T-helper 17 cell (primary cell): ENCODE results near the gene USP35. TPM values are rescaled to one million over a fixed set of nuclear protein-coding genes. Genes with fewer than 3 reads are reported as not detected.
A peak's percentile ranks its signal among the peaks of the same experiment; 100 is the strongest.

Source experiments
- ATAC-seq: fragments of 150-1000 bp; cut with Tn5 transposase; 2 replicates; pipeline ENCODE4 v1.10.0; 2021; ENCODE audit warnings: mild to moderate bottlenecking, moderate library complexity
- DNase-seq, 3 donors: peaks; one replicate each; pipeline versions ENCODE4 v3.0.0 to v3.0.0-alpha.2; 2020 to 2021
- H3K9me3 ChIP-seq: one replicate; pipeline ENCODE4 v1.7.0; 2013; ENCODE audit warnings: low read length, mild to moderate bottlenecking; ENCODE audit not compliant: control insufficient read depth, poor library complexity, severe bottlenecking
- H3K27ac Mint-ChIP-seq: one replicate; pipeline ENCODE4 v1.8.0; 2022; ENCODE audit warnings: mild to moderate bottlenecking, moderate library complexity, mixed read lengths
- H3K27me3 Mint-ChIP-seq: one replicate; pipeline ENCODE4 v1.8.0; 2022; ENCODE audit warnings: mixed read lengths
- H3K36me3 Mint-ChIP-seq: one replicate; pipeline ENCODE4 v1.8.0; 2022; ENCODE audit warnings: low read depth, mixed read lengths
- H3K4me1 Mint-ChIP-seq: one replicate; pipeline ENCODE4 v1.8.0; 2022; ENCODE audit warnings: mild to moderate bottlenecking, mixed read lengths
- H3K4me3 Mint-ChIP-seq: one replicate; pipeline ENCODE4 v1.8.0; 2022; ENCODE audit warnings: mild to moderate bottlenecking, moderate library complexity, mixed read lengths
- total RNA-seq, 4 donors: library from RNA in 2 of 4; stranded (reverse) in 2 of 4; gene quantifications; one replicate each; pipeline ENCODE4 v1.2.3 and lab custom pipeline; 2022 to 2026

The USP35 gene, protein sequence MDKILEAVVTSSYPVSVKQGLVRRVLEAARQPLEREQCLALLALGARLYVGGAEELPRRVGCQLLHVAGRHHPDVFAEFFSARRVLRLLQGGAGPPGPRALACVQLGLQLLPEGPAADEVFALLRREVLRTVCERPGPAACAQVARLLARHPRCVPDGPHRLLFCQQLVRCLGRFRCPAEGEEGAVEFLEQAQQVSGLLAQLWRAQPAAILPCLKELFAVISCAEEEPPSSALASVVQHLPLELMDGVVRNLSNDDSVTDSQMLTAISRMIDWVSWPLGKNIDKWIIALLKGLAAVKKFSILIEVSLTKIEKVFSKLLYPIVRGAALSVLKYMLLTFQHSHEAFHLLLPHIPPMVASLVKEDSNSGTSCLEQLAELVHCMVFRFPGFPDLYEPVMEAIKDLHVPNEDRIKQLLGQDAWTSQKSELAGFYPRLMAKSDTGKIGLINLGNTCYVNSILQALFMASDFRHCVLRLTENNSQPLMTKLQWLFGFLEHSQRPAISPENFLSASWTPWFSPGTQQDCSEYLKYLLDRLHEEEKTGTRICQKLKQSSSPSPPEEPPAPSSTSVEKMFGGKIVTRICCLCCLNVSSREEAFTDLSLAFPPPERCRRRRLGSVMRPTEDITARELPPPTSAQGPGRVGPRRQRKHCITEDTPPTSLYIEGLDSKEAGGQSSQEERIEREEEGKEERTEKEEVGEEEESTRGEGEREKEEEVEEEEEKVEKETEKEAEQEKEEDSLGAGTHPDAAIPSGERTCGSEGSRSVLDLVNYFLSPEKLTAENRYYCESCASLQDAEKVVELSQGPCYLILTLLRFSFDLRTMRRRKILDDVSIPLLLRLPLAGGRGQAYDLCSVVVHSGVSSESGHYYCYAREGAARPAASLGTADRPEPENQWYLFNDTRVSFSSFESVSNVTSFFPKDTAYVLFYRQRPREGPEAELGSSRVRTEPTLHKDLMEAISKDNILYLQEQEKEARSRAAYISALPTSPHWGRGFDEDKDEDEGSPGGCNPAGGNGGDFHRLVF
- 10 to 100 TPM; 10.5 to 13.4 TPM for total RNA-seq
- 22.6 to 52.3 reads per million in 2 donors for total RNA-seq (lab: John Stamatoyannopoulos, UW)

DNA sequence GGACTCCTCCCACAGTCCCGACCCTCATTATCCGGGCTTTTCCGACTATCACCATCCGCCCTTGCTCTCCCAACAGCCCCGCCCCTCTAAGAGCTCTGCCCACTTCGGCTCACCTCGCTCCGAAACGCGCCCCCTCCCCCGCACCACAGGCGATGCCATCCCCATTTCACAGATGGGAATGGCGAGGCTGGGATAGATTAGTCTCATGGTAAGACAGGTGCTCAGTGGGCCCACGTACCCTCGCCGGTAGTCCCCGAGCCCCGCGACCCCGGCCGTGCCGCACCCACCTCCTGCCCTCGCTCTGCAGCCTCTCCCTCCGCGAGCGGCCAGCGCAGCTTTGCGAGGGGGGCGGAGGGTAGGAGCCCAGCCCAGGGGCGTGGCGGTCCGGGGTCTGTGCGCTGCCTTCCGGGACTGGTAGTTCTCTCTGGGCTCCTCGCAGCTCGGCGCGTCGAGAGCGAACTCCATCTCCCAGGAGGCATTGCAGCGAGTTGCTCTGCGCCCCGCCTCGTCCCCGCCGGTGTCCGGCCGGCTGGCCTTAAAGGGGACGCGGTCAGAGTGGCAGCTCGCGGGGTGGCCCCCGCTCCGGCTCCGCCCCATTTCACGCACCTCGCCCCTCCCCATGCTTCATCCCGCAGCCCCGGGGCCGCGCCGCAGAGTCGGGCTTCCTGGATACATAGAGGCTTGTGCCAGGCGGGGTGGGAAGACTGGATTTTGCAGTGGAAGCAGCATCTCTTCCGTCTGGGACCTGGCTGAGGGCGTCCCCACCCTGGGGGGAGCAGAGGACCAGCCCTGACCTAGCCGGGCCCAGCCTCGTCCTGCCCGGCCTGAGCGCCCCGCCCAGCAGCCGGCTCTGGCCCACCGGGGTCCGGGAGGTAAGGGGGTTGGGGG is at the start of gene USP35, which contains the start of gene KCTD21:
TSS of gene USP35 (plus strand) at position 634 of the 888 bp plus-strand sequence. CDS start 7,327 bp downstream, outside the sequence.
TSS of gene KCTD21 (minus strand) at position 341 of the 888 bp plus-strand sequence. CDS start 14,072 bp downstream, outside the sequence.
- Mint-ChIP-seq H3K4me3 (peak within 1 kb of the TSS; percentile 99), H3K36me3 (peaks cover 3% of the 10 kb centered on the region), H3K27me3 (no peaks in the 10 kb centered on the region), H3K4me1 (peaks cover 46% of the 10 kb centered on the region), H3K27ac (peak within 1 kb of the TSS; percentile 99)
- DNase-seq (peak; percentile 82 to 83 (median 83)), ATAC-seq (peak; percentile 93)
- H3K9me3 ChIP-seq: no peaks in the 10 kb centered on the region

DNA sequence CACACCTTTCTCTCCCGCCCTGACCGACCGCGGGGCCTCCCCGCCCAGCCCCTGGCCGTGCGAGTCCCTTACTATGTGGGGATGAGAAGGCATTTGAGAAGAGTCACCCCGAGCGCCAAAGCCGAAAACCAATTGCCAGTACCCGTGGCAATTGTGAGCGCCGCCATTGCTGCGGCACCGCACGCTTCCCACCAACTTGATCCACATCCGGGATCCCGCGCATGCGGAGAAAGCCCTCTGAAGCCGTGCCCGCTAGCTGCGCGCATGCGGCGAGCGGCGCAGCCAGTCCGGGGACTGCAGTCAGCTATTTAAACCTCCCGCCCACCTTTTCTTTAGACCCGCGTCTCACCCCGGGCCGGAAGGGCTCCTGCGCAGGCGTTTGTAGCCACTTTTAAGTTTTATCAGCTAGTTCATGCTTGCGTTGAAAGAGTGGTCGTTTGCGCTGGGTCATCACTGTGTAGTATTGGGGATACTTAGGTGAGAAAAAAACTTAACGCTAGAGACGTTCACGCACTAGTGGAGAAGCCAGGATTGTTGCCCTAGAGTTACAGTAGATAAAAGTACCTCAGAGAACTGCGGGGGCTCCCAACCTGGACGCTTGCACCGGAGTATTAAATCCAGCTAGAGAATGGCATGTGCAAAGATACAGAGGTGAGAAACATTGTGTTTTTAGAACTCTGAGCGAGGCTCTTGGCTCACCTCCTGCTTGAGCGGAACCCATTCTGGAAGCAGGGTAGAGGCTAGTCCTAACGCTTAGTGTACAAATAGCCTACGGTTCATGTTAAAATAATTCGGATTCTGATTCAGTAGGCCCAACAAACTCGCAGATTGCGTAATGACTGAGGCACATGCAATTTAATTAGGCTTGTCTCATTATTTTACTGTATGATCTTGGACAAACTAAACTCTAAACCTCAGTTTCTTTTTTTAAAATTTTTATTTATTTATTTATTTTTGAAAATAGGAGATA is 49.0 kb upstream of the USP35 start, which contains the start of gene ALG8:
TSS of gene ALG8 (minus strand) at position 205 of the 970 bp plus-strand sequence. CDS start at position 167, 38 bp downstream.
- Mint-ChIP-seq H3K4me1 (peaks cover 29% of the 10 kb centered on the region), H3K27ac (peak within 1 kb of the TSS; percentile 86), H3K27me3 (no peaks in the 10 kb centered on the region), H3K4me3 (peak within 1 kb of the TSS; percentile 92), H3K36me3 (peaks cover 14% of the 10 kb centered on the region)
- ATAC-seq (peak; percentile 92), DNase-seq (peak; percentile 90 to 98 (median 94))
- no peaks in the 10 kb centered on the region for H3K9me3 ChIP-seq

DNA sequence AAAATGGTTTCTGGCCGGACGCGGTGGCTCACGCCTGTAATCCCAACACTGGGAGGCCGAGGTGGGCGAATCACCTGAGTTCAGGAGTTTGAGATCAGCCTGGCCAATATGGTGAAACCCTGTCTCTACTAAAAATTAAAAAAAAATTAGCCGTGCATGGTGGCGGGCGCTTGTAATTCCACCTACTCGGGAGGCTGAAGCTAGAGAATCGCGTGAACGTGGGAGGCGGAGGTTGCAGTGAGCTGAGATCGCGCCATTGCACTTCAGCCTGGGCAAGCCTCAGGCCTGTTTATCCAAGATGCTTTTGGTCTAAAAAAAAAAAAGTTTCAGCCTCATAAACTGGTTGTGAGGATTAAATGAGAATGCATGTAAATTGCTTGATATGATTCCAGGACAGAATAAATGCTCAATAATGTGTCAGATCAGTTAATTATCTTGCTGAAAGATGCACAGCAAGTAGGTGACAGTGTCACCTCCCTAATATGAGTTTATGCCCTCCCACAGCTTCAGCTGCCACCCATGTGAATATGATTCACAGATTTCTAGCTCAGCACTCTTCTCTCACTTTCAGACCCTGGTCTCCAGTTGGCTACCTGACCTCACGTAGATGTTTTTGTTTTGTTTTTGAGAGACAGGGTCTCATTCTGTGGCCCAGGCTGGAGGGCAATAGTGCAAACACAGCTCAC is 48.2 kb upstream of the USP35 start:
- ATAC-seq (no peak), DNase-seq (no peak)
- no peaks in the 10 kb centered on the region for H3K9me3 ChIP-seq
- H3K4me3 Mint-ChIP-seq: peak overlapping the region; percentile 92
- peaks cover 29% of the 10 kb centered on the region for H3K4me1 Mint-ChIP-seq
- no peaks in the 10 kb centered on the region for H3K27me3 Mint-ChIP-seq
- H3K36me3 Mint-ChIP-seq: peaks cover 14% of the 10 kb centered on the region
- H3K27ac Mint-ChIP-seq: peak overlapping the region; percentile 86

DNA sequence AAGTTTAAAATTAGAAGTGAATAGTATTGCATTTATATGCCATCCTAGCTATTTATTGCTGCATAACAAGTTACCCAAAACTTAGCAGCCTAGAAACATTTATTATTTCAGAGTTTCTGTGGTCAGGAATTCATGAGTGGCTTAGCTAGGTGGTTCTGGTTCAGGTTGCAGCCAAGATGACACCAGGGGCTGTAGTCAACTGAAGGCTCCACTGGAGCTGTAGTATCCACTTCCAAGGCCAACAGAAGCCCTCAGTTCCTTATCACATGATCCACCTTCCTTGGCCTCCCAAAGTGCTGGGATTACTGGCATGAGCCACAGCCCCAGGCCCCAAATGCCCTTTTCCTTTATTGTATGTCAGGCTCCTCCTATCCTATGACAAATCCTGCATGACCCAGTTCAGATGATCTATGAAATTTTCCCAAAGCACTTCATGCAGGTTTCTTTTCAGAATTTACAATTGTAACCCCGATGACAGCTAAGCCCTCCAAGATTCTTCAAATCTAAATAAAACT is 43.2 kb upstream of the USP35 start:
- Mint-ChIP-seq H3K4me3 (no peak overlapping the region), H3K27ac (no peak overlapping the region), H3K4me1 (peaks cover 10% of the 10 kb centered on the region), H3K36me3 (peaks cover 6% of the 10 kb centered on the region), H3K27me3 (no peaks in the 10 kb centered on the region)
- no peak for ATAC-seq
- H3K9me3 ChIP-seq: no peaks in the 10 kb centered on the region
- DNase-seq: no peak

DNA sequence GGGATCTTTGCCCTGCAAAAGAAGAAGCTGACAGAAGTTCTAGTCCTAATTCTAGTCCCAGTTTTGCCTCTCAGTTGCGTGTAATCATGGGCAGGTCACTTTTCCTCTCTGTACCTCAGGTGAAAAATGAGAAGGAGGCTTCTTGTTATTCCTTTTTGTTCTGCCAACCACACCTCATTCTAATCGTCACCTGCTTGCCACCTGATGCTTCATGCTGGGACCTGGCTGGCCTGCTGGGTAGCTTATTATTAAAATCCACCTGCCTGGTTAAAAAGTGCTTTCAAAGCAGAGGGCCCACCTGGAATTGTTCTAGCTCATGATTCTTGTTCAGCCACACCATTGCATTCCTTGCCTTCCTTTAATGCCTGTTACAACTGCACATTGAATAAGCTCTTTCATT is 40.9 kb upstream of the USP35 start:
- ATAC-seq (no peak), DNase-seq (no peak)
- peaks cover 3% of the 10 kb centered on the region for H3K4me1 Mint-ChIP-seq
- H3K27me3 Mint-ChIP-seq: no peaks in the 10 kb centered on the region
- H3K36me3 Mint-ChIP-seq: peaks cover 3% of the 10 kb centered on the region
- H3K4me3 Mint-ChIP-seq: no peak overlapping the region
- no peak overlapping the region for H3K27ac Mint-ChIP-seq
- no peaks in the 10 kb centered on the region for H3K9me3 ChIP-seq

DNA sequence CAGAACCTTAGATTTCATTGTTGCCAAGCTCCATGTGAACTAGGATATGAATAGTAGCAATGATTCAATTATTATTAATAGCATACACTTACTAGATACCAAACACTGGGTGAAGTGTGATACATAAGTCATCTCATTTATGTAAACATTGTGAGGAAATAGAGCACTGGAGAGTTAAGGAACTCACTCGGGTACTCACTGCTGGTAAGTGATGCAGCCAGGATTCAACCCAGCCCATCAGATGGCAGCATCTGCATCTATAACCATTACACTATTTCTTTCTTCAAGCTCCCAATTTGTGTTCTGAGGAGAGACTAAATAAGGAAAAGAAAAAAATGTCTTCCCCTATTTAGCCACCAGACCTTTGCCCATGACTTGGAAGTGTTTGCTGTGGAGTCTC is 39.1 kb upstream of the USP35 start:
- no peak for DNase-seq
- H3K27me3 Mint-ChIP-seq: no peaks in the 10 kb centered on the region

DNA sequence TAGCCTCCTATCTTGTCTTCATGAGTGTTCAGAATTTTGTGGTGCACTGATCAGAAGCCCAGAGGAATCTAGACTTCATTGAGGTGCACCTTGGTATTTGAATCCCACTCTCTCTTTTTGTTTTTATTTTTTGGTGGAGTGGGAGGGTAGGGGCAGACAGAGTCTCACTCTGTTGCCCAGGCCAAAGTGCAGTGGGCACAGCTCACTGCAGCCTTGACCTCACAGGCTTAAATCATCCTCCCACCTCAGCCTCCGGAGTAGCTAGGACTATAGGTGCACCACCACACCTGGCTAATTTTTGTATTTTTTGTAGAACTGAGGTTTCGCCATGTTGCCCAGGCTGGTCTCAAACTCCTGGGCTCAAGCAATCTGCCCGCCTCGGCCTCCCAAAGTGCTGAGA is 38.4 kb upstream of the USP35 start:
- H3K9me3 ChIP-seq: no peaks in the 10 kb centered on the region
- Mint-ChIP-seq H3K4me1 (no peaks in the 10 kb centered on the region), H3K27me3 (no peaks in the 10 kb centered on the region), H3K27ac (no peak overlapping the region), H3K36me3 (no peaks in the 10 kb centered on the region), H3K4me3 (no peak overlapping the region)
- no peak for DNase-seq
- no peak for ATAC-seq

More for the DNA sequence above, 39.1 kb upstream of the USP35 start:
- Mint-ChIP-seq H3K4me1 (no peaks in the 10 kb centered on the region), H3K4me3 (no peak overlapping the region), H3K27ac (no peak overlapping the region), H3K36me3 (no peaks in the 10 kb centered on the region)
- H3K9me3 ChIP-seq: no peaks in the 10 kb centered on the region
- ATAC-seq: no peak

DNA sequence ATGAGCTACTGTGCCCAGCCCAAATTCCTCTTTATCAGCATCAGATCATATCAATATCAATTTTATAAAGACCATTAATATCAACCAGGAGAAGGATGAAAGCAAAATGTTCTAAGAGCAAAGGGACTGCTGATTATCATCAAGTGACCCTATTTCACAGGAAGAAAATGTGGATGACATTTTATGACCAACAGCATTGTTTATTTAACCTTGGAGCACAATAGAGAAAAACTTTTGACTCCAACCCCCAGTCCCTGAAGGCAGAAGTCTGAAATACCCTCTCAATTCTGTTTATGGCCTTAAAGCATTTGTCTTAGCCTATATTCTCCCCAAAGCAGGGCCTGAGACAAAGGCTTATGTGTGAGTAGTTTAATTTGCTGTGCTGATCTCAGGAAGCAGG is 38.0 kb upstream of the USP35 start:
- ATAC-seq: no peak
- no peaks in the 10 kb centered on the region for H3K27me3 Mint-ChIP-seq

DNA sequence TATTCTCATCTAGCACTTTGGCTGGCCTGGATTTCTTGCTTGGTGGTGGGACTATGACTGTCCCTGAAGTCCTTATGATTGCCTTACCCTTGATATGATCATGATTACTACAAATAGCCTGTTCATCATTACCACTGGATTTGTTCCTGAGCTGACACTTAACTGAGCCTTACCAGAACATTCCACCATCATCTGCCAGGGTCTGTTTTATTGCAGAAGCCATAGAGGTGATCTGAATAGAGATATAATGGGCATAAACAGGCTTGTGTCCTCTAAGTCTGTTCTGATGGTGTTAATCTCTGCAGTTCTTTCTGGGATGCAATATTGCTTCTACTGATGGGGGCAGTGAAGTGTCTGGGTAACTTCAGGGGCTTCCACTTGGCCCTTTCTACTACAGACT is 36.9 kb upstream of the USP35 start:
- H3K9me3 ChIP-seq: no peaks in the 10 kb centered on the region
- Mint-ChIP-seq H3K4me3 (no peak overlapping the region), H3K27ac (no peak overlapping the region), H3K4me1 (no peaks in the 10 kb centered on the region), H3K36me3 (no peaks in the 10 kb centered on the region), H3K27me3 (no peaks in the 10 kb centered on the region)
- ATAC-seq (no peak), DNase-seq (no peak)

More for the DNA sequence above, 38.0 kb upstream of the USP35 start:
- Mint-ChIP-seq H3K4me1 (no peaks in the 10 kb centered on the region), H3K4me3 (no peak overlapping the region), H3K27ac (no peak overlapping the region), H3K36me3 (no peaks in the 10 kb centered on the region)
- no peaks in the 10 kb centered on the region for H3K9me3 ChIP-seq
- DNase-seq: no peak

DNA sequence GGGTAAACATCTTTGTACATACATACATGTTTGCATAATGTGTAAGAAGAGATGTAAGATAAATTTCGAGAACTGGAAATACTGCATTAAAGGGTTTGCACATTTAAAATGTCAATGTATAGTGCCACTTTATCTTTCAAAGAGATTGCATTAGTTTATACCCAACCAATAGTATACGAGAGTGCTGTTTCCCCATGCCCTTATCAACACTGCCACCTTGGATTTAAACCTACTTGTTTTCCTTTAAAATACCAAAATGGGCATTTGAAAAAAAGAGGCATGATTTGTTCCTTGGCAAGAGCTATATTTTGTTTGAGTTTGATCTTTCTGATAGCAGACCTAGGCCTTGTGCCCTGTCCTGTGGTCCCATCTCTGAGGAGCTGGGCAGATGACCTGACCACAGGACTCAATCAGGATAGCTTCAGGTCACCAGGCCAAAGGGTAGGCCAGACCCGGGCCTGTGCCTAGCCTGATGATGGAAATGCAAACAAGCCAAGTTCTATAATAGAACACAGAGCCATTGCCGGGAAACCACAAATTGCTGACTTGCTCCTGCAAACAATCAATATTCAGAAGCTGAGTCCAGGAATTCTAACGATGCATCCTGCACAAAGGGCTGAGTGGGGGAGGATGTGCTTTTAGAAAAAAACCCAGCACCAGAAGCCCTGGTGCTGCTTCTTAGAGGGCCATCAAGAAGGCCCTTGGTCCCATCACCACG is 32.4 kb upstream of the USP35 start:
- Mint-ChIP-seq H3K4me3 (no peak overlapping the region), H3K36me3 (no peaks in the 10 kb centered on the region), H3K27me3 (no peaks in the 10 kb centered on the region), H3K27ac (no peak overlapping the region), H3K4me1 (no peaks in the 10 kb centered on the region)
- no peak for ATAC-seq
- DNase-seq: no peak
- no peaks in the 10 kb centered on the region for H3K9me3 ChIP-seq
